Measurements from ENCODE around the gene TASP1. TPM values are rescaled to one million over a fixed set of nuclear protein-coding genes. Genes with fewer than 3 reads are reported as not detected.

TASP1 gene
- total RNA-seq, 2 donors from 2014 or later = 16.5 to 51.8 TPM

- Histone ChIP-seq H3K27me3 (replicated peaks; ENCODE audit: insufficient read depth) (no peaks in the 10 kb centered on the region), H3K4me3 (no peak overlapping the region), H3K27ac (no peak overlapping the region), H3K36me3 (no peaks in the 10 kb centered on the region), H3K4me1 (ENCODE audit: control insufficient read depth in 1 of 2, low read depth in 2 of 2) (no peaks in the 10 kb centered on the region), H3K9me3 (no peaks in the 10 kb centered on the region)
- ATAC-seq (ENCODE audit: insufficient number of reproducible peaks, low FRiP score, low read depth) = no peak
- TF ChIP-seq CTCF (IDR thresholded peaks at IDR 0.05) = no peak
- DNase-seq (ENCODE audit: low spot score) = no peak
These were observed 214.4 kb downstream of the TASP1 start for GRCh38 chr20:13424174-13424833.

- TF ChIP-seq CTCF (IDR thresholded peaks at IDR 0.05) = no peak
- no peaks in the 10 kb centered on the region for H3K9me3 ChIP-seq
- H3K36me3 ChIP-seq = no peaks in the 10 kb centered on the region
- no peaks in the 10 kb centered on the region for H3K4me1 ChIP-seq (ENCODE audit: control insufficient read depth in 1 of 2, low read depth in 2 of 2)
- H3K27ac ChIP-seq = no peak overlapping the region
- no peaks in the 10 kb centered on the region for H3K27me3 ChIP-seq (replicated peaks; ENCODE audit: insufficient read depth)
- H3K4me3 ChIP-seq = no peak overlapping the region
- DNase-seq (ENCODE audit: low spot score) (no peak), ATAC-seq (ENCODE audit: insufficient number of reproducible peaks, low FRiP score, low read depth) (no peak)
These were observed 215.1 kb downstream of the TASP1 start for GRCh38 chr20:13423472-13424173.

GRCh38 chr20:13422637-13423036 lies 216.1 kb downstream of the TASP1 start:
- Histone ChIP-seq H3K36me3 (no peaks in the 10 kb centered on the region), H3K27ac (no peak overlapping the region), H3K4me3 (no peak overlapping the region), H3K27me3 (replicated peaks; ENCODE audit: insufficient read depth) (no peaks in the 10 kb centered on the region), H3K4me1 (ENCODE audit: control insufficient read depth in 1 of 2, low read depth in 2 of 2) (no peaks in the 10 kb centered on the region), H3K9me3 (no peaks in the 10 kb centered on the region)
- TF ChIP-seq CTCF (IDR thresholded peaks at IDR 0.05) = no peak
- DNase-seq (ENCODE audit: low spot score) (no peak), ATAC-seq (ENCODE audit: insufficient number of reproducible peaks, low FRiP score, low read depth) (no peak)

- no peak for ATAC-seq (ENCODE audit: insufficient number of reproducible peaks, low FRiP score, low read depth)
- no peaks in the 10 kb centered on the region for H3K27me3 ChIP-seq (replicated peaks; ENCODE audit: insufficient read depth)
- no peak overlapping the region for H3K27ac ChIP-seq
- H3K9me3 ChIP-seq = no peaks in the 10 kb centered on the region
- DNase-seq (ENCODE audit: low spot score) = no peak
- H3K36me3 ChIP-seq = no peaks in the 10 kb centered on the region
- TF ChIP-seq CTCF (IDR thresholded peaks at IDR 0.05) = no peak
- no peak overlapping the region for H3K4me3 ChIP-seq
- peaks cover 0 to 5% of the 10 kb centered on the region in 2 donors for H3K4me1 ChIP-seq (ENCODE audit: control insufficient read depth in 1 of 2, low read depth in 2 of 2)
These were observed 218.1 kb downstream of the TASP1 start for GRCh38 chr20:13420625-13421024.

- TF ChIP-seq CTCF (IDR thresholded peaks at IDR 0.05) = no peak
- Histone ChIP-seq H3K4me3 (no peak overlapping the region), H3K4me1 (ENCODE audit: control insufficient read depth in 1 of 2, low read depth in 2 of 2) (peaks cover 0 to 5% of the 10 kb centered on the region in 2 donors), H3K27me3 (replicated peaks; ENCODE audit: insufficient read depth) (no peaks in the 10 kb centered on the region), H3K36me3 (no peaks in the 10 kb centered on the region), H3K27ac (no peak overlapping the region), H3K9me3 (no peaks in the 10 kb centered on the region)
- no peak for ATAC-seq (ENCODE audit: insufficient number of reproducible peaks, low FRiP score, low read depth)
- no peak for DNase-seq (ENCODE audit: low spot score)
These were observed 219.3 kb downstream of the TASP1 start for GRCh38 chr20:13419477-13419876.
